HG03457 (cell line): ENCODE results near the gene ZNF432.

Source experiments
- ATAC-seq: cut with Tn5 transposase; IDR thresholded peaks from one replicate; pipeline ENCODE4 v1.9.1; 2021; ENCODE audit warnings: moderate number of reproducible peaks; ENCODE audit not compliant: unreplicated experiment

Gene ZNF432

DNA sequence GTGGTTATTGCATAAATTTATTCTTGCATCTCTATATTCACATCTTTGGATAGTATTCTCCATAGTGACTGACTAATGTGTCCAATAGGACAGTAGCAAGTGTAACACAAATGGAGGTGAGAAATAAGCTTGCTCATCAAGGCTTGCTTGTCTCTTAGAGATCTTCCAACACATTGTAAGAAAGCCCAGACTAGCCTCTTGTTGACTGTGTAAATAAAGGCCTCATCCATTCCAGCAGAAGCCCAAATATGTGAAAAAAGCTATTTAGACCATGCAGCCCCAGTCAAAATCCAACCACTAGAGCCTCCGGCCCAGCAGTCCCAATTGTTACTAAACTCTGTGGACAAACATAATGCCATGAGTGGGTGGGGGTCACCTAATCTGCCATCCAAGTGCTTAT is 38.0 kb downstream of the ZNF432 start:
- ATAC-seq: no peak

DNA sequence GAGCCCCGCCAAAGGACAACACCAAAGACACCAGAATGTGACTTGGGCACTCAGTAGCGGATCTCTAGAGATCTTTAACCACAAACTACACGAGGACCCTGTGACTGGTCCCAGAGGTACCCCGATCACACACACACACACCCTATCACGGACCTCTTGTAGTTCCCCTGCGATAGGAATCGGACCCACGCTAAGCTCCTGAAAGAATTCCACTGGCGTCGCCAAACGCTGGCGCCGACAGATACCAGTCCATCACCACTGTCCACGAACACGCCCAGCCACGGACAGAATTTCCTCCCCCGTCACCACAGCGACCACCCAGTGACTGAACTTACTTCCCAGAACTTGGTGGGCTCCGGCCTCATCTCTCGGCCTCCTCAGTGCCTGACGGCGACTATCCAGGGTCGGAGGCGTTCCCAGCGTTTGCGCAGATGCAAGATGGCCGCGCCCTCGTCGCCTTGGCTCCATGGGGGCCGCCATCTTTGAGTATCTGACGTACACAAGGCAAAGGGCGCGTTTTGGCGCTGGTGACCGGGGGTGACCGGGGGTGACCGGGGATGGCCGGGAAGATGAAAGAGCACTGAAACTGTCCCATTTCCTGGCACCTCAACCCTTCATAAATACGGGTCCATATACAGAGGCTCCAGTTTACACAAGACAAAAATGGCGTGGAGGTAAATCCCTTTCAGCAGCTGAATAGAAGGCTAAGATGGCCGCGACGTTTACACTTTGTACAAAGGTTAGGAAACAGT is 40.7 kb downstream of the ZNF432 start, which contains the start of gene ZNF615:
Gene ZNF615 (minus strand): TSS at position 406 of the 752 bp plus-strand sequence. CDS start 4,500 bp downstream, outside the sequence.
- ATAC-seq: peak; percentile 65

DNA sequence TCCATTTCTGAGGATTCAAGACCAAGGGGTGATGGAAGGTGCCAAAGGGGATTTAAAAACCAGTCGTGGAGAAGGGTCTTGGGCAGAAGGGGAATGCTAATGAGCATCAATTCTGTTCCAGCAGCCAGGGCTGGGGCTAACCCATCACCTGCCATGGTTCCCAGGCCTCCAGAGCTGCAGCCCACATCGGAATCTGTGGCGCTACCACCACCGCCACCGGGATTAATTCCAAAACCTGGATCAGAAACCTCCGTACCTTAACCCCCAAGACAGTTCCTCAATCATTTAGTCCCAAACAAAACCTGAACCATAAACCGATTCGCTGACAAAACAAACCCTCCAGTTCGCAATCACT is 41.2 kb downstream of the ZNF432 start:
- no peak for ATAC-seq

DNA sequence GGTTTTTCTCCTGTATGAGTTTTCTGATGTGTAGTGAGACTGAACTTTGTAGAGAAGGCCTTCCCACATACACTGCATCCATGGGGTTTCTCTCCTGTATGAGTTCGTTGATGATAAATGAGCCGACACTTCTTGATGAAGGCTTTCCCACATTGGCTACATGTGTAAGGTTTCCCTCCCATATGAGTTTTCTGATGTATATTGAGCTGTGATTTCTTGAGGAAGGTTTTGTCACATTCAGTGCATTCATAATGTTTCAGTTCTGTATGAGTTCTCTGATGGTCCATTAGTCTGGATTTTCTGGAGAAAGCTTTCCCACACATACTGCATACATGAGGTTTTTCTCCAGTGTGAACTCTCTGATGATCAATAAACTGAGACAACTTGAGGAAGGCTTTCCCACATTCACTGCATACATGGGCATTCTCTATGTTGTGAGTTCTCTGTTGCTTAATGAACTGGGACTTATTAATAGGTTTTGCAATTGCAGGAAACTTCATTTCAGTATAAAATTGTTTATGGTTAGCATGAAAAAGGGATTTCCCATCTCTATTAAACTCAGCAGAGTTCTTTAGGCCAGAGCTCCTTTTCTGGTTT is 54.5 kb downstream of the ZNF432 start:
- ATAC-seq: no peak

DNA sequence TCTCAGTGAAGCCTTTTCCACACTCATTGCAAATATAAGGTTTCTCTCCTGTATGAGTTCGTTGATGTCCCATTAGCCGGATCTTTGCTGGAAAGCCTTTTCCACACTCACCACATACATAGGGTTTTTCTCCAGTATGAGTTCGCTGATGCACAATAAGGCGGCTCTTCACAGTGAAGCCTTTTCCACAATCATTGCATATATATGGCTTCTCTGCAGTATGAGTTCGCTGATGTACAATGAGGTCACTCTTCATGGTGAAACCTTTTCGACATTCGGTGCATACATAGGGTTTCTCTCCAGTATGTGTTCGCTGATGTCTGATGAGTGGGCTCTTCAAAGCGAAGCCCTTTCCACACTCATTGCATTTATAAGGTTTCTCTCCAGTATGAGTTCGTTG is 55.2 kb downstream of the ZNF432 start:
- ATAC-seq: no peak

DNA sequence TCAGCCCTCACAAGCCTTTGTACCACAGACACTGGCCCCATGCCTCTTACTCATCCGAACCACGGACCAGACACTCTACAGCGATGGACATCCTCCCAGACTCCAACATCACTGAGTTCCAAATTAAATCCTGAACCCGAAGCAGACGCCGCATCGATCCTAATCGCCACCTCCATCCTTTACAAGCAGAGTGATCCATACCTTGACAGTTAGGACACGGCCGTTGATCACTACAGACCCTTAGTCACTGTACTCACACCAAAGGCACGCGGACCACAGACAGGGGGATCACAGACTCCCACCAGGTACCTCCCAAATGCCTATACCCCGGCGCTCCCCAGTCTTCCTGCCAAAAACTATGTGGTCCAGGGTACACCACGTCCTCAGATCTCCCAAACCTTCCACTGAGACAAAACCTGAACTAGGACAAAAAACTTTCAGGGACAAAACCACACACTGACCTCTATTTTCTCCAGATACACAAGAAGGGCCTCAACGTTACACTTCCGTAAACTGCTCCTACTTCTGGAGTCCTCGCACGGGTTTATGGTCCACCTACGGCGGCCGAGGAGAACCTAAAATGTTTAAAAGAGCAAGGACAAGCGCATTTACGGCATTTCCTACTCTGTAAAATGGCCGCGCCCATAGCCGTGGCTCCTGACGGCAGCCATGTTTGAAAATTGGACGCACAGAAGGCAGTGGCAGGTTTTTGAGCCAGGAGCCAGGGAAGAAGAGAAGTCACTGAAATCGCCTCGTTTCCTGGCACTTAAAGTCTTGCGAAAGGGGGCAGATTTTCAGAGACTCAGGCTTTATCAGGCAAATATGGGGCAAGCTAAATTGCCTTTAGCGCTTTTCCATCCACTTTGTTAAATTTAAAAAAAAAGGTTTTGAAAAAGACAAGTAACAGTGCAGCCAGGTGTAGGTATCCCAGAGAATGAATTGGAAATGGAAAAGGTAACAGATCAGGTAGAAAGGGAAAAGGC is 62.0 kb downstream of the ZNF432 start, which contains the start of gene ZNF350:
Gene ZNF350 (minus strand): TSS at position 532 of the 983 bp plus-strand sequence. CDS start 12,480 bp downstream, outside the sequence.
- peak; percentile 83 for ATAC-seq

DNA sequence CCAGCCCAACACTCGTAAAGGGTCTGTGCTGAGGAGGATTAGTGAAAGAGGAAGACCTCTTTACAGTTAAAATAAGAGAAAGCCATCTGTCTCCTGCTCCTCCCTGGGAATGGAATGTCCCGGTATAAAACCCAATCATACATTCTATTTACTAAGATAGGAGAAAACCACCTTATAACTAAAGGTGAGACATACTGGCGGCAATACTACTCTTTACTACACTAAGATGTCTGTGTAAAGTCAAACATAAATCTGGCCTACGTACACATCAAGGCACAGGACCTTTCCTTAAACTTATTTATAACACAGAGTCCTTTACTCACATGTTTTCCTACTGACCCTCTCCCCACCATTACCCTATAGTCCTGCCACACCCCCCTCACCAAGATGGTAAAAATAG is 65.3 kb downstream of the ZNF432 start:
- ATAC-seq: no peak
